Measurements from ENCODE around the gene RAD51D. TPM values are rescaled to one million over a fixed set of nuclear protein-coding genes. Genes with fewer than 3 reads are reported as not detected.

Gene RAD51D
- total and polyA plus RNA-seq, 4 donors: 3.4 to 6.1 (median 3.7) TPM

GRCh38 chr17:35160354-35161201 is 40.9 kb upstream of the RAD51D start:
- H3K36me3 ChIP-seq (ENCODE audit: control insufficient read depth in 4 of 4, insufficient read depth in 3 of 4, low read depth in 1 of 4, low read length in 3 of 4): no peaks in the 10 kb centered on the region
- H3K4me1 ChIP-seq (ENCODE audit: control insufficient read depth in 4 of 4, insufficient read depth in 4 of 4, low read length in 3 of 4): no peaks in the 10 kb centered on the region
- WGBS: 74% methylated on average over 13 of the region's 13 CpGs
- no peak overlapping the region for H3K27ac ChIP-seq (ENCODE audit: low read depth in 1 of 2, low read length in 2 of 2)
- H3K9me3 ChIP-seq (ENCODE audit: control insufficient read depth in 4 of 4, low read length in 3 of 4): no peaks in the 10 kb centered on the region
- DNase-seq (ENCODE audit: low spot score): no peak
- H3K27me3 ChIP-seq (ENCODE audit: control insufficient read depth in 4 of 4, insufficient read depth in 4 of 4, low read length in 3 of 4): no peaks in the 10 kb centered on the region
- no peak overlapping the region for H3K9ac ChIP-seq (ENCODE audit: low read depth in 1 of 2, low read length in 2 of 2)
- no peak overlapping the region for H3K4me3 ChIP-seq (ENCODE audit: low read depth in 1 of 3, low read length in 3 of 3)
- TF ChIP-seq ZBTB33 (IDR thresholded peaks at IDR 0.05) (no peak), TAF1 (conservative IDR thresholded peaks at IDR 0.05) (no peak), RXRA (IDR thresholded peaks at IDR 0.05) (no peak), GABPA (IDR thresholded peaks at IDR 0.05 in 1 of 2, conservative IDR thresholded peaks at IDR 0.05 in 1 of 2) (no peak), NR2F2 (IDR thresholded peaks at IDR 0.05) (no peak), SP1 (IDR thresholded peaks at IDR 0.05) (no peak), CTCF (IDR thresholded peaks at IDR 0.05; ENCODE audit: low read depth, low read length, missing input control) (no peak), RAD21 (IDR thresholded peaks at IDR 0.05) (no peak), MAX (IDR thresholded peaks at IDR 0.05) (no peak), HNF4G (IDR thresholded peaks at IDR 0.05) (no peak), ATF3 (IDR thresholded peaks at IDR 0.05) (no peak), JUND (IDR thresholded peaks at IDR 0.05) (no peak), FOXA1 (IDR thresholded peaks at IDR 0.05) (no peak), YY1 (IDR thresholded peaks at IDR 0.05) (no peak)

GRCh38 chr17:35159940-35160339 is 40.3 kb upstream of the RAD51D start:
- Histone ChIP-seq H3K36me3 (ENCODE audit: control insufficient read depth in 4 of 4, insufficient read depth in 3 of 4, low read depth in 1 of 4, low read length in 3 of 4) (no peaks in the 10 kb centered on the region), H3K4me1 (ENCODE audit: control insufficient read depth in 4 of 4, insufficient read depth in 4 of 4, low read length in 3 of 4) (no peaks in the 10 kb centered on the region), H3K27ac (ENCODE audit: low read depth in 1 of 2, low read length in 2 of 2) (no peak overlapping the region), H3K4me3 (ENCODE audit: low read depth in 1 of 3, low read length in 3 of 3) (no peak overlapping the region), H3K9ac (ENCODE audit: low read depth in 1 of 2, low read length in 2 of 2) (no peak overlapping the region), H3K9me3 (ENCODE audit: control insufficient read depth in 4 of 4, low read length in 3 of 4) (no peaks in the 10 kb centered on the region), H3K27me3 (ENCODE audit: control insufficient read depth in 4 of 4, insufficient read depth in 4 of 4, low read length in 3 of 4) (no peaks in the 10 kb centered on the region)
- 76% methylated on average over 2 of the region's 2 CpGs for WGBS
- no peak for DNase-seq (ENCODE audit: low spot score)
- TF ChIP-seq ATF3 (IDR thresholded peaks at IDR 0.05) (no peak), TAF1 (conservative IDR thresholded peaks at IDR 0.05) (no peak), NR2F2 (IDR thresholded peaks at IDR 0.05) (no peak), REST (IDR thresholded peaks at IDR 0.05) (no peak), FOXA2 (IDR thresholded peaks at IDR 0.05) (no peak), HNF4A (conservative IDR thresholded peaks at IDR 0.05) (no peak), MAX (IDR thresholded peaks at IDR 0.05) (no peak), EGR1 (IDR thresholded peaks at IDR 0.05; ENCODE audit: low read depth in 2 of 2) (no peak), HNF4G (IDR thresholded peaks at IDR 0.05) (no peak), RXRA (IDR thresholded peaks at IDR 0.05) (no peak), CTCF (IDR thresholded peaks at IDR 0.05; ENCODE audit: low read depth, low read length, missing input control) (no peak), SP1 (IDR thresholded peaks at IDR 0.05) (no peak)

Data from liver (tissue), 9 donors.